Measurements from ENCODE around the gene METRN. TPM values are rescaled to one million over a fixed set of nuclear protein-coding genes. Genes with fewer than 3 reads are reported as not detected.

The METRN gene
- polyA plus RNA-seq, 2 of the 4 experiments (the other 2 are of a cell fraction), result 41.0 to 82.2 TPM

DNA sequence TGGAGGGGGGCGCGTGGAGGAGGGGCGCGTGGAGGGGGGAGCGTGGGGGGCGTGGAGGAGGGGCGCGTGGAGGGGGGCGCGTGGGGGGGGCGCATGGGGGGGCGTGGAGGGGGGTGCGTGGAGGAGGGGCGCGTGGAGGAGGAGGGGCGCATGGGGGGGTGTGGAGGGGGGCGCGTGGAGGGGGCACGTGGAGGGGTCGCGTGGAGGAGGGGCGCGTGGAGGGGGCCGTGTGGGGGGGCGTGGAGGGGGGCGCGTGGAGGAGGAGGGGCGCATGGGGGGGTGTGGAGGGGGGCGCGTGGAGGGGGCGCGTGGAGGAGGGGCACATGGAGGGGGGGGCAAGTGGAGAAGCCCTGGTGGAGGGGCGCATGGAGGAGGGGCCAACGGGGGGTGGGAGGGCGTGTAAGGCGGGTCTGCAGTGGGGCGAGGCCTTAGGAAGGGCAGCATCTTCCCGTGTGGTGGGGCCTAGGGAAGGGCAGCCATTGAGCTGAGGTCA, 52.9 kb downstream of the METRN start:
- DNase-seq (ENCODE audit: low read depth in 1 of 2, low spot score in 1 of 2) (no peak), ATAC-seq (peak in 1 of 2 experiments; percentile 12; a peak in 2 of 6 replicates), FAIRE-seq (no peak)
- H3K4me1 ChIP-seq, result peaks cover 15% of the 10 kb centered on the region
- WGBS (ENCODE audit: missing lambda C conversion rate), result 48% methylated on average over 2 of the region's 38 CpGs
- no peaks in the 10 kb centered on the region for H3K9me3 ChIP-seq
- TF ChIP-seq HOXA7 (CRISPR knock-in tag; IDR thresholded peaks at IDR 0.05), result no peak
- TF ChIP-seq PHF8 (IDR thresholded peaks at IDR 0.05; ENCODE audit: borderline replicate concordance, low read depth), result no peak
- TF ChIP-seq BHLHE40 (IDR thresholded peaks at IDR 0.05; ENCODE audit: low read depth, low read length), result no peak
- TF ChIP-seq BCL3 (IDR thresholded peaks at IDR 0.05), result no peak
- TF ChIP-seq CBX8 (IDR thresholded peaks at IDR 0.05), result no peak
- TF ChIP-seq CBX2 (IDR thresholded peaks at IDR 0.05; ENCODE audit: borderline replicate concordance, low read depth), result no peak
- TF ChIP-seq ESRRA (IDR thresholded peaks at IDR 0.05; ENCODE audit: borderline replicate concordance, low read length), result no peak
- TF ChIP-seq CHD4 (IDR thresholded peaks at IDR 0.05; ENCODE audit: borderline replicate concordance), result no peak
- no peak for TF ChIP-seq KDM1A (IDR thresholded peaks at IDR 0.05; ENCODE audit: low read depth)
- TF ChIP-seq NPAS2 (CRISPR knock-in tag; IDR thresholded peaks at IDR 0.05; ENCODE audit: borderline replicate concordance), result no peak
- TF ChIP-seq HEYL (CRISPR knock-in tag; IDR thresholded peaks at IDR 0.05), result no peak
- TF ChIP-seq, protein P1, sequence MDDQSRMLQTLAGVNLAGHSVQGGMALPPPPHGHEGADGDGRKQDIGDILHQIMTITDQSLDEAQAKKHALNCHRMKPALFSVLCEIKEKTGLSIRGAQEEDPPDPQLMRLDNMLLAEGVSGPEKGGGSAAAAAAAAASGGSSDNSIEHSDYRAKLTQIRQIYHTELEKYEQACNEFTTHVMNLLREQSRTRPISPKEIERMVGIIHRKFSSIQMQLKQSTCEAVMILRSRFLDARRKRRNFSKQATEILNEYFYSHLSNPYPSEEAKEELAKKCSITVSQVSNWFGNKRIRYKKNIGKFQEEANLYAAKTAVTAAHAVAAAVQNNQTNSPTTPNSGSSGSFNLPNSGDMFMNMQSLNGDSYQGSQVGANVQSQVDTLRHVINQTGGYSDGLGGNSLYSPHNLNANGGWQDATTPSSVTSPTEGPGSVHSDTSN (IDR thresholded peaks at IDR 0.05), result no peak
- TF ChIP-seq SMC3 (IDR thresholded peaks at IDR 0.05), result no peak
- peak overlapping the region; percentile 45; the same call in 2 of the 3 replicates for H3K4me2 ChIP-seq
- ChIA-PET POLR2A (no interaction called here), CTCF (interaction anchor here (2.1 to 15.8 kb wide), 2 partner anchors 18 to 27 kb away, joined by 5 to 105 read pairs; partner anchors contain the start of genes CHTF18, CIAO3 and RPUSD1)
- H3K27ac ChIP-seq, result peak overlapping the region in 1 of 2 experiments; percentile 40; a peak in 2 of 6 replicates
- H3K4me3 ChIP-seq, result no peak overlapping the region

DNA sequence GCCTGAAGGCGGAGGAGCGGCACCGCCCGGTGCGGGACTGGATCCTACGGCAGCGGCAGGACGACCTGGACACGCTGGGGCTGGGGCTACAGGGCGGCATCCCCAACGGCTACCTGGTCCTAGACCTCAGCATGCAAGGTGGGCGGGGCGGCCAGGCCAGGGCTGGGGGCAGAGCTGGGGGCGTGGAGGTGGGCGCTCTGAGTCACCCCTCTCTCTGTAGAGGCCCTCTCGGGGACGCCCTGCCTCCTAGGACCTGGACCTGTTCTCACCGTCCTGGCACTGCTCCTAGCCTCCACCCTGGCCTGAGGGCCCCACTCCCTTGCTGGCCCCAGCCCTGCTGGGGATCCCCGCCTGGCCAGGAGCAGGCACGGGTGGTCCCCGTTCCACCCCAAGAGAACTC, 53.5 kb downstream of the METRN start:
- WGBS (ENCODE audit: missing lambda C conversion rate), result 57% methylated on average over 11 of the region's 21 CpGs
- Histone ChIP-seq H3K27ac (peak overlapping the region in 1 of 2 experiments; percentile 40; a peak in 2 of 6 replicates), H3K4me2 (peak overlapping the region; percentile 45), H3K4me3 (no peak overlapping the region), H3K4me1 (peaks cover 11% of the 10 kb centered on the region), H3K9me3 (no peaks in the 10 kb centered on the region)
- POLR2A ChIA-PET, result no interaction called here
- CTCF ChIA-PET, result interaction anchor here (15.8 kb wide), 1 partner anchor 18 kb away, joined by 105 read pairs; the partner anchor contains the start of genes CHTF18 and RPUSD1
- FAIRE-seq, result no peak
- TF ChIP-seq MAZ (IDR thresholded peaks at IDR 0.05; ENCODE audit: borderline replicate concordance, low read depth, low read length) (no peak), NFE2L2 (conservative IDR thresholded peaks at IDR 0.05; ENCODE audit: low read length) (no peak), KDM5A (IDR thresholded peaks at IDR 0.05) (no peak), RFX5 (IDR thresholded peaks at IDR 0.05) (no peak), CHD4 (IDR thresholded peaks at IDR 0.05; ENCODE audit: borderline replicate concordance) (no peak), EHF (CRISPR knock-in tag; IDR thresholded peaks at IDR 0.05) (no peak), PHF8 (IDR thresholded peaks at IDR 0.05; ENCODE audit: borderline replicate concordance, low read depth) (no peak), RCOR1 (IDR thresholded peaks at IDR 0.05; ENCODE audit: low read depth, low read length) (no peak), NR3C1 (IDR thresholded peaks at IDR 0.05) (no peak), TP53 (CRISPR knock-in tag; IDR thresholded peaks at IDR 0.05) (no peak), HEYL (CRISPR knock-in tag; IDR thresholded peaks at IDR 0.05) (no peak)
- TF ChIP-seq, protein P2, sequence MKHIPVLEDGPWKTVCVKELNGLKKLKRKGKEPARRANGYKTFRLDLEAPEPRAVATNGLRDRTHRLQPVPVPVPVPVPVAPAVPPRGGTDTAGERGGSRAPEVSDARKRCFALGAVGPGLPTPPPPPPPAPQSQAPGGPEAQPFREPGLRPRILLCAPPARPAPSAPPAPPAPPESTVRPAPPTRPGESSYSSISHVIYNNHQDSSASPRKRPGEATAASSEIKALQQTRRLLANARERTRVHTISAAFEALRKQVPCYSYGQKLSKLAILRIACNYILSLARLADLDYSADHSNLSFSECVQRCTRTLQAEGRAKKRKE (CRISPR knock-in tag; IDR thresholded peaks at IDR 0.05; ENCODE audit: low read depth), result no peak
- ATAC-seq, result peak; percentile 20 to 54; a peak in 3 of 6 replicates
- no peak for DNase-seq (ENCODE audit: low read depth in 1 of 2, low spot score in 1 of 2)

Other genes starting within 250 kb of the METRN start
- 10.0 and 11.4 TPM in 2 replicates for gene CAPN15, start 187.4 kb upstream of the METRN start, polyA plus RNA-seq (2011; rRNA removed)
- 31.3 to 33.9 TPM (median 33.3 TPM) in 3 replicates for gene CAPN15, start 187.4 kb upstream of the METRN start, polyA plus RNA-seq (2017; fragmentation: RNase III; extraction: RNeasy Plus Mini Kit Qiagen cat#74134 plus additional on column Dnase treatment)
- 0.04 TPM in 1 of 2 replicates, not detected in the other for gene PRR35, start 154.7 kb upstream of the METRN start, polyA plus RNA-seq (2011; rRNA removed)
- 0.04 to 0.10 TPM (median 0.04 TPM) in 3 replicates for gene PRR35, start 154.7 kb upstream of the METRN start, polyA plus RNA-seq (2017; fragmentation: RNase III; extraction: RNeasy Plus Mini Kit Qiagen cat#74134 plus additional on column Dnase treatment)
- 0.03 and 0.13 TPM in 2 replicates for gene NHLRC4, start 148.1 kb upstream of the METRN start, polyA plus RNA-seq (2011; rRNA removed)
- gene NHLRC4, start 148.1 kb upstream of the METRN start, polyA plus RNA-seq (2017; fragmentation: RNase III; extraction: RNeasy Plus Mini Kit Qiagen cat#74134 plus additional on column Dnase treatment), result 0.07 to 0.09 TPM (median 0.08 TPM) in 3 replicates
- gene PIGQ, start 145.2 kb upstream of the METRN start, polyA plus RNA-seq (2011; rRNA removed), result 13.2 and 15.7 TPM in 2 replicates
- gene PIGQ, start 145.2 kb upstream of the METRN start, polyA plus RNA-seq (2017; fragmentation: RNase III; extraction: RNeasy Plus Mini Kit Qiagen cat#74134 plus additional on column Dnase treatment), result 25.2 to 32.2 TPM (median 31.2 TPM) in 3 replicates
- 4.4 and 4.9 TPM in 2 replicates for gene RAB40C, start 125.1 kb upstream of the METRN start, polyA plus RNA-seq (2011; rRNA removed)
- 8.1 to 9.7 TPM (median 8.5 TPM) in 3 replicates for gene RAB40C, start 125.1 kb upstream of the METRN start, polyA plus RNA-seq (2017; fragmentation: RNase III; extraction: RNeasy Plus Mini Kit Qiagen cat#74134 plus additional on column Dnase treatment)
- gene WFIKKN1, start 84.1 kb upstream of the METRN start, polyA plus RNA-seq (2011; rRNA removed), result 0.05 TPM in 1 of 2 replicates, not detected in the other
- gene WFIKKN1, start 84.1 kb upstream of the METRN start, polyA plus RNA-seq (2017; fragmentation: RNase III; extraction: RNeasy Plus Mini Kit Qiagen cat#74134 plus additional on column Dnase treatment), result 0.15 to 0.23 TPM (median 0.17 TPM) in 3 replicates
- 44.2 and 47.2 TPM in 2 replicates for gene METTL26, start 78.8 kb upstream of the METRN start, polyA plus RNA-seq (2011; rRNA removed)
- gene METTL26, start 78.8 kb upstream of the METRN start, polyA plus RNA-seq (2017; fragmentation: RNase III; extraction: RNeasy Plus Mini Kit Qiagen cat#74134 plus additional on column Dnase treatment), result 78.3 to 83.6 TPM (median 80.3 TPM) in 3 replicates
- gene MCRIP2, start 73.3 kb upstream of the METRN start, polyA plus RNA-seq (2011; rRNA removed), result 10.7 and 12.9 TPM in 2 replicates
- 20.3 to 21.3 TPM (median 21.3 TPM) in 3 replicates for gene MCRIP2, start 73.3 kb upstream of the METRN start, polyA plus RNA-seq (2017; fragmentation: RNase III; extraction: RNeasy Plus Mini Kit Qiagen cat#74134 plus additional on column Dnase treatment)
- gene WDR90, start 65.8 kb upstream of the METRN start, polyA plus RNA-seq (2011; rRNA removed), result 6.5 and 7.3 TPM in 2 replicates
- 28.1 to 31.4 TPM (median 30.7 TPM) in 3 replicates for gene WDR90, start 65.8 kb upstream of the METRN start, polyA plus RNA-seq (2017; fragmentation: RNase III; extraction: RNeasy Plus Mini Kit Qiagen cat#74134 plus additional on column Dnase treatment)
- gene RHOT2, start 47.0 kb upstream of the METRN start, polyA plus RNA-seq (2011; rRNA removed), result 33.9 and 38.0 TPM in 2 replicates
- gene RHOT2, start 47.0 kb upstream of the METRN start, polyA plus RNA-seq (2017; fragmentation: RNase III; extraction: RNeasy Plus Mini Kit Qiagen cat#74134 plus additional on column Dnase treatment), result 74.0 to 83.5 TPM (median 83.1 TPM) in 3 replicates
- gene RHBDL1, start 39.4 kb upstream of the METRN start, polyA plus RNA-seq (2011; rRNA removed), result 0.56 and 0.75 TPM in 2 replicates
- gene RHBDL1, start 39.4 kb upstream of the METRN start, polyA plus RNA-seq (2017; fragmentation: RNase III; extraction: RNeasy Plus Mini Kit Qiagen cat#74134 plus additional on column Dnase treatment), result 1.2 to 1.6 TPM (median 1.4 TPM) in 3 replicates
- 53.2 and 60.6 TPM in 2 replicates for gene STUB1, start 34.7 kb upstream of the METRN start, polyA plus RNA-seq (2011; rRNA removed)
- gene STUB1, start 34.7 kb upstream of the METRN start, polyA plus RNA-seq (2017; fragmentation: RNase III; extraction: RNeasy Plus Mini Kit Qiagen cat#74134 plus additional on column Dnase treatment), result 90.0 to 93.5 TPM (median 90.4 TPM) in 3 replicates
- gene JMJD8, start 30.8 kb upstream of the METRN start, polyA plus RNA-seq (2011; rRNA removed), result 37.5 and 43.8 TPM in 2 replicates
- 72.6 to 77.0 TPM (median 73.7 TPM) in 3 replicates for gene JMJD8, start 30.8 kb upstream of the METRN start, polyA plus RNA-seq (2017; fragmentation: RNase III; extraction: RNeasy Plus Mini Kit Qiagen cat#74134 plus additional on column Dnase treatment)
- gene WDR24, start 24.7 kb upstream of the METRN start, polyA plus RNA-seq (2011; rRNA removed), result 2.7 and 3.0 TPM in 2 replicates
- 5.6 to 7.6 TPM (median 6.6 TPM) in 3 replicates for gene WDR24, start 24.7 kb upstream of the METRN start, polyA plus RNA-seq (2017; fragmentation: RNase III; extraction: RNeasy Plus Mini Kit Qiagen cat#74134 plus additional on column Dnase treatment)
- gene FBXL16, start 9.3 kb upstream of the METRN start, polyA plus RNA-seq (2011; rRNA removed), result 0.53 and 0.54 TPM in 2 replicates
- gene FBXL16, start 9.3 kb upstream of the METRN start, polyA plus RNA-seq (2017; fragmentation: RNase III; extraction: RNeasy Plus Mini Kit Qiagen cat#74134 plus additional on column Dnase treatment), result 1.1 to 1.4 TPM (median 1.2 TPM) in 3 replicates
- 10.9 and 11.9 TPM in 2 replicates for gene ANTKMT, start 6.0 kb downstream of the METRN start, polyA plus RNA-seq (2011; rRNA removed)
- gene ANTKMT, start 6.0 kb downstream of the METRN start, polyA plus RNA-seq (2017; fragmentation: RNase III; extraction: RNeasy Plus Mini Kit Qiagen cat#74134 plus additional on column Dnase treatment), result 49.2 to 55.8 TPM (median 55.2 TPM) in 3 replicates
- gene CCDC78, start 11.3 kb downstream of the METRN start, polyA plus RNA-seq (2011; rRNA removed), result 1.1 and 1.7 TPM in 2 replicates
- gene CCDC78, start 11.3 kb downstream of the METRN start, polyA plus RNA-seq (2017; fragmentation: RNase III; extraction: RNeasy Plus Mini Kit Qiagen cat#74134 plus additional on column Dnase treatment), result 4.7 to 5.9 TPM (median 5.6 TPM) in 3 replicates
- 3.5 and 4.4 TPM in 2 replicates for gene HAGHL, start 12.0 kb downstream of the METRN start, polyA plus RNA-seq (2011; rRNA removed)
- gene HAGHL, start 12.0 kb downstream of the METRN start, polyA plus RNA-seq (2017; fragmentation: RNase III; extraction: RNeasy Plus Mini Kit Qiagen cat#74134 plus additional on column Dnase treatment), result 21.4 to 22.0 TPM (median 21.7 TPM) in 3 replicates
- gene CIAO3, start 25.9 kb downstream of the METRN start, polyA plus RNA-seq (2011; rRNA removed), result 17.4 and 19.3 TPM in 2 replicates
- 20.9 to 24.6 TPM (median 23.0 TPM) in 3 replicates for gene CIAO3, start 25.9 kb downstream of the METRN start, polyA plus RNA-seq (2017; fragmentation: RNase III; extraction: RNeasy Plus Mini Kit Qiagen cat#74134 plus additional on column Dnase treatment)
- gene MSLN, start 45.6 kb downstream of the METRN start, polyA plus RNA-seq (2011; rRNA removed), result 1.8 and 2.4 TPM in 2 replicates
- gene MSLN, start 45.6 kb downstream of the METRN start, polyA plus RNA-seq (2017; fragmentation: RNase III; extraction: RNeasy Plus Mini Kit Qiagen cat#74134 plus additional on column Dnase treatment), result 2.7 to 3.6 TPM (median 3.1 TPM) in 3 replicates
- gene RPUSD1, start 73.3 kb downstream of the METRN start, polyA plus RNA-seq (2011; rRNA removed), result 10.6 and 10.8 TPM in 2 replicates
- 26.9 to 29.3 TPM (median 29.0 TPM) in 3 replicates for gene RPUSD1, start 73.3 kb downstream of the METRN start, polyA plus RNA-seq (2017; fragmentation: RNase III; extraction: RNeasy Plus Mini Kit Qiagen cat#74134 plus additional on column Dnase treatment)
- gene CHTF18, start 73.5 kb downstream of the METRN start, polyA plus RNA-seq (2011; rRNA removed), result 4.8 and 5.1 TPM in 2 replicates
- 32.5 to 36.7 TPM (median 33.8 TPM) in 3 replicates for gene CHTF18, start 73.5 kb downstream of the METRN start, polyA plus RNA-seq (2017; fragmentation: RNase III; extraction: RNeasy Plus Mini Kit Qiagen cat#74134 plus additional on column Dnase treatment)
- not detected in 2 replicates for gene GNG13, start 85.6 kb downstream of the METRN start, polyA plus RNA-seq (2011; rRNA removed)
- 0.09 TPM in 1 of 3 replicates, not detected in the others for gene GNG13, start 85.6 kb downstream of the METRN start, polyA plus RNA-seq (2017; fragmentation: RNase III; extraction: RNeasy Plus Mini Kit Qiagen cat#74134 plus additional on column Dnase treatment)